ENCODE results near the gene B9D2.
"Not testable (repeated sequence)": the region's sequence is repeated elsewhere in the genome, so short reads cannot be mapped to it uniquely, and the experiment has no call there.

Gene B9D2
- 30.4 reads per million, percentile 56 among the genes with 10 or more reads in this experiment for total RNA-seq

DNA sequence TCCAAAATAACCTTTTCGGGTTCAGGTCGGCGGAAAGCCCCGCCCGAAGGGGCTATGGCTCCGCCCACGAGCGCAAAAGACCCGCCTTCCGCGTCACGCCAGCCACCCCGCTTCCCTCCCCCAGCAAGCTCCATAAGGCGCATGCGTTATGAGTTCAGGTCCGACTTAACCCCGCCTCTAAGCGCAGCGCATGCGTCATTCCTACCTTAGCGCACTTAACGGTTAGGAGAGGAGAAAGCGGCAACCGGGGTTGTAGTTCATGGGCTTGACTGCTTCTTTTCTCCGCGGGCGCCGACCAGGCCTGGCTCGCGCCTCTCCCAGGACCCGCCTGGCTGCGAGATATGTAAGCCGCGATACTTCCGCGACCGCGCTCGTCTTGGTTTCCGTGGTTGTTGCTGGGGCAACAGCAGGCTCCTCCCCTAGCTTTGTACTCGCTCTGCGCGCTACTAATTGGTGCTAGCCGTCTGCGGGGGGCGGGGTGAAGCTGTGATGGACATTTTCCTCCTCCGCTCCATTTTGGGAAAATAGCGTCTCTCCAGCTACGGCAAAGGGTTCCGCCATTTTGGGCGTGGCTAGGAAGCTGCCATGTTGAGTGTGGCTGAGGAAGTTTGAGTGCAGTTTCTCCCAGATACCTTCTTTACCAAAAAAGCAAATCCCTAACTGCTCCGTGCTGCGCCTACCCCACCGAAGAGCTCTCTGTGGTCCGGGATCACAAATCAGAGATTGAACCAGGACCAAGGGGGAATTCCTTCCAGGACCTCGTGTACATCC lies at the start of gene B9D2:
Gene B9D2 (minus strand): TSS at position 397 of the 771 bp plus-strand sequence. CDS start 630 bp downstream, outside the sequence.
- DNase-seq, result peak; percentile 97

DNA sequence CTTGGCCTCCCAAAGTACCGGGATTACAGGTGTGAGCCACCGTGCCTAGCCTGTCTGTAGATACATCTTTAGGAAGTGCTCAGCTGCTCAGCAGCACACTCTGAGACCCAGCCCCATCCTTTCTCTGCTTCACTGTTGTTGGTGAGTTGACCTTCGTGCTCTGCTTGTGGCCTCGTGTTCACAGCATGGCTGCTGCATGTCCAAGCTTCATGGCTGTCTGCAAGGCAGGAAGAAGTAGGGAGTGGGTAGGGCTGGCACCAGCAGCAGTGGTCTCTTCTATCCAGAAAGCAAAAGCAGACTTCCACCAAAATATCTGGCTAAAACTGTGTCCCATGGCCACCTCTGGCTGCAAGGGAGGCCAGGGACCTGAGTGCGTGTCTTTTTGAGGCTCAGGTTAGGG lies 49.0 kb upstream of the B9D2 start:
- DNase-seq, result no peak

DNA sequence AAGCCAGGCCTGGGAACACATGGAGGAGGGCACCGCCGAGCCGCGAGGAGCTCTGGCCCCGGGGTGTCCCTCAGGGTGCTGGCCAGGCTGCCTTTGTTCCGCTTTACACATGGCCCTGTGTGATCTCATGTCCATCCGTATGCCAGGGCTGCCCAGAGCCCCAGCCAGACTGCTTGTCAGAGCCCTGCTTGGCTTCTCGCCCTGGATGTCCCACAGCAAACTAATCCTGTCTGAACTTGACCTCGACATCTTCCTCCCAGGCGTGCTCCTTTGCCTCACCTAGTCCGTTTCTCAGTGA lies 48.0 kb upstream of the B9D2 start:
- no peak for DNase-seq

DNA sequence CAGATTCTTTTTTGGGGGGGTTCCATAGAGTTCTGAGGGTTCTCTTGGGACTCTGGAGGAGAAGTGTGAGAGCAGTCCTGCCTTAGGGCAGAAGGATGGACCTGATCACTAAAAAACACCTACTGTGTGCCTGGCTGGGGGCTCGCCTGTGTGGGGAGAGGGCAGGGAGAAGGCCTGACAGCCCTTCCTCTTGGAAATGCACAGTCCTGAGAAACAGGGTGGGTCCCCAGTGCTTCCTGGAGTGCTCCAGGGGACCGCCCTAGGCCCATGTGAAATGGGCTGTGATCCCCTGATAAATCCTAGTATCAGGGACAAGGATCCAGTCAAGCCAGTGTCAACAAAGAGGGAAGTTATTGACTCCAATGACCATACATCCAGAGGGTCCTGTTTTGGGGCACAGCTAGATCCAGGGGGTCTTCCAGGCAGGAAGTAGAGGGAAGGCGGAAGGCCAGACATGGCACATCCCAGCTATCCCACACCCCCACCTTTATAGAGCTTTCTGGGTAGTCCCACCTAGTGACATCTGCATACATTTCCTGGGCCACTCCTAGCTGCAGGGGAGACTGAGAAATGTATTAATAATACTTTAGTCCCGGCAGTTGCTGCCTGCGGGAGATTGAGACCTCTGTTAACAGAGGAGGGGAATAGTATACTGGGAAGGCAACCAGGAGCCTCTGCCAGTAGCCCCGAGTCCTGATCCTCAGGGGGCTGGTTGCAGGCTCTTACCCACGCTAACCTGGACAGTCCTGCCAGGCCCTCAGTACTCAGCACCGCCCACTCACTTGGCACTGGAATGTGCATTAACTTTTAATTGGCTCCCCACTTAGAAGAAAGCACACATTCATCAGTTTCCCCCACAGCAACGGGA lies 47.4 kb upstream of the B9D2 start:
- DNase-seq, result no peak

DNA sequence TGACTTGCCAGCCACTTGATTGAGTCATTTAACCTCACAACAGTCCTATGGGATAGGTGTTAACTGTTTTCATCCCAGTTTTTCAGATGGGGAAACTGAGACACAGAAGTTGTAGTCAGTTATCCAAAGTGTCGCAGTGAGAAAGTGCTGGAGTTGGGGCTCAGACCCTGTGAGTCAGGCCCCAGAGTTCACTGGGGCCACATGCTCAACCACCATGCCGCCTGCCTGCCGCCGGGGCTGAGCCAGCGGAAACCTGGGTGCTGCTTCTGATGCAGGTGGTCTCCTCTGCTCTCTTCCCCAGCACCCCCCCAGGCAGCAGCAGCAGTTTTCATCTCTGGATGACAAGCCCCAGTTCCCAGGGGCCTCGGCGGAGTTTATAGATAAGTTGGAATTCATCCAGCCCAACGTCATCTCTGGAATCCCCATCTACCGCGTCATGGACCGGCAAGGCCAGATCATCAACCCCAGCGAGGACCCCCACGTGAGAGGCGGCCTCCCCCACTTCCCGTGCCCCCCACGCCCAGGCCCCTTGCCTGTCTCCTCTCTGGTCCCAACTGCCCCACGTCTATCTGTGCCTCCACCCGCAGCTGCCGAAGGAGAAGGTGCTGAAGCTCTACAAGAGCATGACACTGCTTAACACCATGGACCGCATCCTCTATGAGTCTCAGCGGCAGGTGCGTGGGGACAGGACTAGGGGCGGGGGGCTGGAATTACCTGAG lies 46.5 kb upstream of the B9D2 start:
- no peak for DNase-seq

- no peak for DNase-seq
Measured at GRCh38 chr19:41409288-41409687, 45.3 kb upstream of the B9D2 start.

GRCh38 chr19:41408846-41409245 lies 44.9 kb upstream of the B9D2 start:
- not testable (repeated sequence) for DNase-seq

- DNase-seq, result no peak
Measured at GRCh38 chr19:41408256-41408655, 44.3 kb upstream of the B9D2 start.

GRCh38 chr19:41407271-41407670 lies 43.3 kb upstream of the B9D2 start:
- DNase-seq, result no peak

DNA sequence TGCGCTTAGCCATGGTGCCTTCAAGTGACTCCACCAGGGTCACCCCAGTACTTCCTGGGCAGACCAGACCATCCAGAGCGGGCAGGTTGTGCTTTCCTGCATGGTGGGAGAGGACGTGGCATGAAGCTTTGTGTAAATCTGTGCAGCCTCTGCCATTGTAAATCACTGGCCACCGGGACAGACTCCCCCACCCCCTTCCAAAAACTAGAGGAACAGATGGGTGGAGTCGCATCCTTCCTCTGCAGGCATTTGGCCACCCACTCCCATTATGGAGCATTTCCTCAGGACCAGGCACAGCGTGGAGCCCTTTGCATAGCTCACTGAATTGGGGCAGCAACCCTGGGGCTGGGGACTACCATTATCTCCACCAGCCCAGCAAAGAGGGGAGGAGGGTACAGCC lies 41.8 kb upstream of the B9D2 start:
- DNase-seq, result no peak

DNA sequence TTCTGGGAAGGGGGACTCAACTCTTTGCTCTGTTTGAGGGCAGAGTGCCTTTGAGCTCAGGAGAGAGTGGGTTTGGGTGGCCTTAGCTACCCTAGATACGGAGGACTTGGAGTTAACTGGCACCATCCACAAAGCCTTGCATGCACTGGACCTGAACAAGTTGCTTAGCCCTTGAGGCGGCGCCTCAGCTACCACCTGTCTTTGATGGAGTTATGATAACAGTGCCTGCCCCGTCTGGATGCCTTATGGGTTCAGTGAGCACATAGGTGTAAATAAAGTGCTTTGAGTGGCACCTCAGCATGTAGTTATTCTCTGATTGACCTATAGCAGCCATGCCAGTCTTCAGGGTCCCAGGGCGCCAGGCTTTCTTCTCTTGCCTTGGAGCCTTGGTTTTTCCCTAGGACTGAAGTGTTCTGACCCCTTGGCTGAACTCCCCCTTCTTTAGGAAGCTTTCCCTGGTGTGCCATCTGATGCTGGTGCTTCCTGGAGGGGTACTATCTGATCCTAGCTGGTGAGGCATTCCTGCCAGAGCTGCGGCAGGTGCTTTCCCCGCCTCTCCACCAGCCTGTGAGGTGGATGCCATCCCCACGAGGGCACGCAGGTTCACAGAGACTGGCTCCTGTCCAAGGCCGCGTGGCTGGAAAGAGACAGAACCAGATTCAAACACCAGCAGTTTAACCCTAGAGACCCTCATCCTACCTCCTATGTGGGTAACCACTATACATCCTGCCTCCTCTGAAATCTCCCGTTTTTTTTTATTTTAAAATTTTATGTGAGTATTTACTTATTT lies 39.4 kb upstream of the B9D2 start:
- DNase-seq, result no peak

- no peak for DNase-seq
Measured at GRCh38 chr19:41402010-41402409, 38.1 kb upstream of the B9D2 start.

- no peak for DNase-seq
Measured at GRCh38 chr19:41401483-41401882, 37.5 kb upstream of the B9D2 start.

- DNase-seq, result no peak
Measured at GRCh38 chr19:41399525-41399924, 35.6 kb upstream of the B9D2 start.

- DNase-seq, result no peak
Measured at GRCh38 chr19:41399091-41399490, 35.1 kb upstream of the B9D2 start.

DNA sequence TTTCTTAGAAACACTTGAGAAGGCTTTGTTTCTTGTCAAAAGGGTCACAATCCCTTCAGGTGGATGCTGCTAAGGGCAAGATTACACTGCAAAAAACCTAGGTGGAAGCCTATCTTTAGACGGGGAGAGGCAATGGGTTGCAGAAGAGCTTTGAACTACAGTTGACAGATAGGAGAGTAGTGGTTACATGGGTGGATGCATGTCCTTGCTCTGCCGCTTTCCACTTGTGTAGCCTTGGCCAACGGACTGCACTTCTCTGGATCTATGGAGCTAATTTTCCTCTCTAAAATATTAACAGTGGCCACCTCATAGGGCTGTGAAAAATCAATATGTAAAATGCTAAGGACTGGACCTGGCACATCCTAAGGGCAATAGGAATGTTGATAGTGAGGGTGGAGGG lies 34.6 kb upstream of the B9D2 start:
- DNase-seq, result no peak

DNA sequence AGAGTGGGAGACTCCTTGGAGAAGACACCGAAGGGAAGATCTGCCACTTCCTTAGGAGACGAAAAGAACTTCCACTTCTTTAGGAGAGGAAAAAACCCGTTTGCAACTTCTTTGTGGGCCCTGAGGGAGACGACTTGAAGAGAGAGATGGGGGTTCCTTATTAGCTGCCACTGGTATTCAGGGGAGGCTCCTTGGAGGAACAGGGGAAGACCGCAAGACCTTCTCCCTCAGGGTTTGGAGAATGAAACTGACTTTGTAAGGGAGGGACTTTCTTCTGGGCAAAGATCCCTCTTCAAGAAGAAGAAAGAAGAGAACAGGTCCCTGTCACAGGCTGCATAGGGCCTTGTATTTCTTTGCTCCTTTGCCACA lies 34.1 kb upstream of the B9D2 start:
- no peak for DNase-seq

GRCh38 chr19:41397086-41398049 lies 33.4 kb upstream of the B9D2 start, which contains the start of the genes BCKDHA and EXOSC5:
TSS of gene BCKDHA (plus strand) at chr19:41397818. CDS start at chr19:41397828, 10 bp downstream.
TSS of gene EXOSC5 (minus strand) at chr19:41397359. CDS start at chr19:41397328, 31 bp downstream.
- DNase-seq, result peak; percentile 99

DNA sequence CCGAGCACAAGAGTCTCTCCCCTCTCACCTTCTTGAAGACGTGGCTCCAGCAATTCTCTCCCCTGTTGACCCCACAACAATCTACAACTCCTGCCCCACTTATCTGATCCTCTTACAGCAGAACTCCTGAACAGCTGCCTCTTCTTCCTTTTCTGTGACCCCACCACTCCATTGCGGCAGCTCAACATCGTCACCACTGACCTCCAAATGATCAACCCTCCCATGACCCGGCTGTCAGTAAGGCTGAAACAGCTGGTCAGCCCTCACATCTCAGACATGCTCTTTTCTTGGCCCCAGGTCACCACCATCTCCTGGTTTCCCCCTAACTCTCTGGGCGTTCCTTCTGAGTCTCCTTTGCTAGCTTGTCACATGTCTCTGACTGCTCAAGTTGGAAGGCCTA lies 31.4 kb upstream of the B9D2 start:
- DNase-seq, result no peak

- DNase-seq, result no peak
Measured at GRCh38 chr19:41392775-41393174, 28.8 kb upstream of the B9D2 start.

GRCh38 chr19:41391618-41392017 lies 27.7 kb upstream of the B9D2 start:
- DNase-seq, result no peak
